ENCODE measurements around the gene TSPAN15.

TSPAN15 gene

GRCh38 chr10:69489506-69490090, 38.3 kb downstream of the TSPAN15 start:
- DNase-seq: no peak

GRCh38 chr10:69490876-69491275, 39.6 kb downstream of the TSPAN15 start:
- DNase-seq: no peak

GRCh38 chr10:69491611-69492010, 40.3 kb downstream of the TSPAN15 start:
- DNase-seq: no peak

- no peak for DNase-seq
Measured at GRCh38 chr10:69492091-69492745, 41.0 kb downstream of the TSPAN15 start.

- DNase-seq: no peak
Measured at GRCh38 chr10:69492746-69493462, 41.6 kb downstream of the TSPAN15 start.

GRCh38 chr10:69494626-69495558, 43.6 kb downstream of the TSPAN15 start:
- no peak for DNase-seq

- no peak for DNase-seq
Measured at GRCh38 chr10:69495666-69496065, 44.4 kb downstream of the TSPAN15 start.

GRCh38 chr10:69496352-69497230, 45.3 kb downstream of the TSPAN15 start:
- no peak for DNase-seq

GRCh38 chr10:69497231-69497561, 45.9 kb downstream of the TSPAN15 start:
- no peak for DNase-seq

- no peak for DNase-seq
Measured at GRCh38 chr10:69497611-69498390, 46.5 kb downstream of the TSPAN15 start.

- DNase-seq: no peak
Measured at GRCh38 chr10:69498711-69499471, 47.6 kb downstream of the TSPAN15 start.

GRCh38 chr10:69499726-69500689, 48.7 kb downstream of the TSPAN15 start:
- no peak for DNase-seq

- no peak for DNase-seq
Measured at GRCh38 chr10:69500864-69501468, 49.7 kb downstream of the TSPAN15 start.

GRCh38 chr10:69501657-69502056, 50.4 kb downstream of the TSPAN15 start:
- no peak for DNase-seq

- DNase-seq: no peak
Measured at GRCh38 chr10:69502589-69502988, 51.3 kb downstream of the TSPAN15 start.

GRCh38 chr10:69503001-69503895, 52.0 kb downstream of the TSPAN15 start:
- no peak for DNase-seq

- no peak for DNase-seq
Measured at GRCh38 chr10:69503896-69504265, 52.6 kb downstream of the TSPAN15 start.
